Heart right ventricle (tissue), 16 donors: Measurements from ENCODE around the gene TMEM203. TPM values are rescaled to one million over a fixed set of nuclear protein-coding genes. Genes with fewer than 3 reads are reported as not detected.

Experiments
- ATAC-seq, 8 donors: fragments of 200-7000 bp; cut with Tn5 transposase; one replicate each; pipeline ENCODE4 v1.9.1; 2020; ENCODE audit warnings: mild to moderate bottlenecking in 8 of 8, moderate library complexity in 8 of 8, moderate number of reproducible peaks in 1 of 8
- DNase-seq, 2 donors: peaks; one replicate each; pipeline ENCODE4 v3.0.0-alpha.2; 2020
- H3K27ac ChIP-seq, 10 donors: fragments of 200-600 bp; sonication (generic) in 2 of 10; one replicate each; pipeline versions ENCODE4 v1.5.0 to v1.8.0; 2020 to 2022; ENCODE audit warnings: mild to moderate bottlenecking in 3 of 10
- H3K27me3 ChIP-seq, 7 donors: fragments of 200-600 bp; one replicate each; pipeline ENCODE4 v1.8.0; 2021 to 2022; ENCODE audit warnings: mild to moderate bottlenecking in 2 of 7
- H3K36me3 ChIP-seq, 9 donors: fragments of 200-600 bp; sonication (generic) in 1 of 9; one replicate each; pipeline versions ENCODE4 v1.5.0 to v1.8.0; 2020 to 2022; ENCODE audit warnings: mild to moderate bottlenecking in 2 of 9
- H3K4me1 ChIP-seq, 9 donors: fragments of 200-600 bp; sonication (generic) in 1 of 9; one replicate each; pipeline versions ENCODE4 v1.5.0 to v1.8.0; 2020 to 2022; ENCODE audit warnings: mild to moderate bottlenecking in 4 of 9
- H3K4me3 ChIP-seq, 10 donors: fragments of 200-600 bp; sonication (generic) in 2 of 10; one replicate each; pipeline versions ENCODE4 v1.5.0 to v1.8.0; 2020 to 2022; ENCODE audit warnings: mild to moderate bottlenecking in 7 of 10, moderate library complexity in 2 of 10
- H3K9me3 ChIP-seq, 11 donors: fragments of 200-600 bp in 10 of 11; sonication (generic) in 2 of 11; one replicate each; pipeline versions ENCODE4 v1.5.0 to v1.8.0; 2013 to 2022; ENCODE audit warnings: mild to moderate bottlenecking in 2 of 11, control low read depth in 1 of 11, moderate library complexity in 1 of 11
- CTCF ChIP-seq, 9 donors: fragments of 200-600 bp; sonication (generic) in 2 of 9; IDR thresholded peaks; one replicate each; pipeline versions ENCODE4 v1.5.0 to v1.8.0; 2021 to 2022; ENCODE audit warnings: antibody characterized with exemption in 9 of 9, mild to moderate bottlenecking in 5 of 9, moderate library complexity in 1 of 9
- WGBS, 2 donors: extraction: QIAGEN DNeasy Blood & Tissue Kit; methylation state at CpG; one replicate each; pipeline ENCODE4 v1.1.7; 2013; ENCODE audit warnings: inconsistent platforms in 1 of 2; 5-methylcytosine and 5-hydroxymethylcytosine counted together
- intact Hi-C, 10 donors: fragments of 100-400 bp; cut with DNase I; formaldehyde crosslinking; loops; one replicate each; pipeline versions ENCODE4 v1.11.1 to v1.14.2; 2022
- polyA plus RNA-seq, 2 donors: library from polyadenylated mRNA; stranded (reverse); fragments of 200-250 nt; gene quantifications; one replicate each; pipeline ENCODE4 v1.2.3, GENCODE V29; 2013
- total RNA-seq, 10 donors: library from RNA; stranded (reverse); fragmentation: NEBNext Ultra II Directional in 3 of 10; extraction: Animal tissue kit (Norgen Biotek cat#: 25700) in 3 of 10; gene quantifications; one replicate each; pipeline versions ENCODE4 v1.2.1 to v1.2.4, GENCODE V29; 2021 to 2023
- donor health status: Arrhythmogenic right ventricular cardiomyopathy.
- donor health status: ischemic (EF 13 %, LVEDD 7.1; RV severe dilation, severe dysfunction).
- donor health status: healthy with polysubstance abuse.
- donor health status: DM: no; HTN: yes; CAD: no.
- donor health status: DM: no; HTN: no; CAD: no.
- donor health status: ischemic (EF 25% LVEDD 6.9; RV normal size, moderate dysfunction).
- donor health status: ischemic (EF 25% LVEDD 5.7; RV mildly dilated, moderate dysfunction).
- donor health status: healthy.
- donor health status: DM: yes; HTN: yes; CAD: no.
- donor health status: Ischemic cardiomyopathy.
- donor health status: ischemic (EF 35%, LVEDD 5.7; RV mildly dilated, moderate dysfunction).
- donor health status: nonischemic (EF 11% LVEDD 7.7; RV severe dilation, severe dysfunction).
- donor health status: DM: yes; HTN: yes; CAD: no.
- donor health status: PGD.
- donor health status: ischemic (EF 29% LVEDD 5.4; RV normal size, mild dysfunction).
- donor health status: nonischemic (EF 23%, LVEDD 6.1; RV moderate dilation, normal function).

The TMEM203 gene
- total and polyA plus RNA-seq, 12 donors, result 36.4 to 51.2 (median 41.7) TPM

- DNase-seq (no peak), ATAC-seq (no peak)
- Histone ChIP-seq H3K4me3 (no peak overlapping the region), H3K9me3 (no peaks in the 10 kb centered on the region), H3K4me1 (peaks cover 15 to 31% (median 24%) of the 10 kb centered on the region in 9 donors), H3K27ac (no peak overlapping the region), H3K36me3 (peaks cover 4 to 78% (median 49%) of the 10 kb centered on the region in 9 donors), H3K27me3 (no peaks in the 10 kb centered on the region)
- intact Hi-C loops, result loop anchor here in 2 of 10 donors (10.0 kb wide), 1 partner anchor 49 kb away; the partner anchor contains the start of gene GRIN1 (in 2 of the 2)
- WGBS, 2 donors, result 90 to 92% methylated on average over 27 of the region's 27 CpGs
- TF ChIP-seq CTCF (IDR thresholded peaks at IDR 0.05), result no peak
Measured at GRCh38 chr9:137183980-137184595, 21.4 kb downstream of the TMEM203 start.

- no peaks in the 10 kb centered on the region for H3K27me3 ChIP-seq
- H3K9me3 ChIP-seq, result no peaks in the 10 kb centered on the region
- no peak overlapping the region for H3K27ac ChIP-seq
- 89 to 94% methylated on average over 12 to 17 of the region's 17 CpGs for WGBS, 2 donors
- TF ChIP-seq CTCF (IDR thresholded peaks at IDR 0.05), result no peak
- intact Hi-C loops, result loop anchor here in 2 of 10 donors (10.0 kb wide), 1 partner anchor 48 kb away; the partner anchor contains the start of gene GRIN1 (in 2 of the 2)
- peaks cover 14 to 29% (median 21%) of the 10 kb centered on the region in 9 donors for H3K4me1 ChIP-seq
- peaks cover 4 to 90% (median 49%) of the 10 kb centered on the region in 9 donors for H3K36me3 ChIP-seq
- ATAC-seq, result no peak
- H3K4me3 ChIP-seq, result no peak overlapping the region
- DNase-seq, result no peak
Measured at GRCh38 chr9:137182836-137183235, 22.6 kb downstream of the TMEM203 start.

GRCh38 chr9:137181680-137182079 lies 23.8 kb downstream of the TMEM203 start:
- peaks cover 4 to 18% (median 9%) of the 10 kb centered on the region in 9 donors for H3K4me1 ChIP-seq
- no peak overlapping the region for H3K27ac ChIP-seq
- H3K9me3 ChIP-seq, result no peaks in the 10 kb centered on the region
- DNase-seq (no peak), ATAC-seq (no peak)
- no peak for TF ChIP-seq CTCF (IDR thresholded peaks at IDR 0.05)
- intact Hi-C loops, result loop anchor here in 2 of 10 donors (10.0 kb wide), 1 partner anchor 47 kb away; the partner anchor contains the start of gene GRIN1 (in 2 of the 2)
- H3K4me3 ChIP-seq, result no peak overlapping the region
- H3K27me3 ChIP-seq, result no peaks in the 10 kb centered on the region
- peaks cover 4 to 92% (median 49%) of the 10 kb centered on the region in 9 donors for H3K36me3 ChIP-seq
- WGBS, 2 donors, result 94 to 95% methylated on average over 22 of the region's 22 CpGs

- H3K4me3 ChIP-seq, result no peak overlapping the region
- peaks cover 0 to 6% (median 0%) of the 10 kb centered on the region in 9 donors for H3K4me1 ChIP-seq
- intact Hi-C loops, result loop anchor here in 2 of 10 donors (10.0 kb wide), 1 partner anchor 46 kb away; the partner anchor contains the start of gene GRIN1 (in 2 of the 2)
- H3K27ac ChIP-seq, result no peak overlapping the region
- no peaks in the 10 kb centered on the region for H3K9me3 ChIP-seq
- ATAC-seq (no peak), DNase-seq (no peak)
- WGBS, 2 donors, result 94 to 95% methylated on average over 20 of the region's 20 CpGs
- no peak for TF ChIP-seq CTCF (IDR thresholded peaks at IDR 0.05)
- peaks cover 4 to 82% (median 45%) of the 10 kb centered on the region in 9 donors for H3K36me3 ChIP-seq
- H3K27me3 ChIP-seq, result peaks cover 0 to 2% (median 0%) of the 10 kb centered on the region in 7 donors
Measured at GRCh38 chr9:137180491-137180890, 25.0 kb downstream of the TMEM203 start.
